CD4-positive, alpha-beta T cell treated with Interleukin-15 for 1 hour (primary cell): Measurements from ENCODE around the gene TIAM1.

Source experiments
- DNase-seq: peaks from one replicate; pipeline ENCODE4 v3.0.0-alpha.2; 2020

The TIAM1 gene

GRCh38 chr21:31284797-31285397, 59.2 kb downstream of the TIAM1 start:
- no peak for DNase-seq

GRCh38 chr21:31283025-31283424, 61.0 kb downstream of the TIAM1 start:
- peak; percentile 38 for DNase-seq

DNA sequence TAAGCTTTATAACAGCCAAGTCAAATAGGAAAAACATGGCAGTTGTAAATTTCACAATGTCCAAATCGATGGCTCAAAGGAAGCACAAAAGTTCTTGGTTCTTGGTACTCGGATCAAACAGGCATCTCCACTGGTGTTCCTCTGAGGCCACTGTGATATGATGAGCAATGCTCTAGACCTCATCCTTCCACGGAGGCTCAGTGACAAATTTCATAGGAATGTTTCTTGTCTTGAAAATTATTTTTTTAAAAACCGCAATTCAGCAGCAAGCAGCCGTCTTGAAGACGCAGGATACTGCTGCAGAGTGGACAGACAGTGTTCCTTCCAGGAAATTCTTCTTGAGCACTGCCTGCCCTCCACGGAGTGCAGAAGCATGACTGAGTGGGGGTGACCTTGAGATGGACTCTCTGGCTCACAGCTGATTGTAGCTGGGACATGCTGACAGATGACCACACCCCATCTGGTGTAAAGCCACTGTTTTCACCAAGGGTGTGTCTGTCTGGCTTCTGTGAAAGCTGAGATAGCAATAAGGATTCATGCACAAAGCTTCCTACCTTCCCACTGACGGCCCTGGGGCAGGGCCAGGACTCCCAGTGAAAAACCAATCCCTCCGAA, 61.9 kb downstream of the TIAM1 start:
- no peak for DNase-seq

DNA sequence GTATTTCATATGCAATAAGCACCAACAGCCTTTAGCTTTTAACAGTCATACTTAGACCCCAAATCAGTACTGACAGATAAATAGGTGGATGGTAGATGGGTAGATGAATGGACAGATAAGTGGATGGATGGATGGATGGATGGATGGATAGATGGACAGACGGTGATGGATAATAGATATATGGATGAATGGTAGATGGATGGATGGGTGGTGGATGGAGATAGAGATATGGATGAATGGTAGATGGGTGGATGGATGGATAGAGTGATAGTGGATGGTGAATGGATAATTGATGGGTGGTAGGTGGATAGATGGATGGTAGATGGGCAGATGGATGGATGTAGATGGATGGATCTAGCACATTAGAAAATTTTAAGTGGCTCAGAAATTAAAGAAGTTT, 62.5 kb downstream of the TIAM1 start:
- DNase-seq, result no peak

DNA sequence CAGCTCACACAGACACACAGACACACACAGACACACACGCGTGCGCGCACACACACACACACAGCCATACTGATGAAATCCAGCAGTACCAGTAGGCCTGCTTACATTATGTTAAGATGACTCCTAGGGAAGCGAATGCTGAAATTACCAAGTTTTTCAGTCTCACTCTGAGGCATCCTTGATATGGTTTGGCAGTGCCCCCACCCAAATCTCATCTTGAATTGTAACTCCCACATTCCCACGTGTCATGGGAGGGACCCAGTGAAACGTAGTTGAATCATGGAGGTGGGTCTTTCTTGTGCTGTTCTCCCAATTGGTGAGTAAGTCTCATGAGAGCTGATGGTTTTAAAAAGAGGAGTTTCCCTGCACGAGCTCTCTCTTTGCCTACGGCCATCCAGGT, 64.1 kb downstream of the TIAM1 start:
- no peak for DNase-seq

DNA sequence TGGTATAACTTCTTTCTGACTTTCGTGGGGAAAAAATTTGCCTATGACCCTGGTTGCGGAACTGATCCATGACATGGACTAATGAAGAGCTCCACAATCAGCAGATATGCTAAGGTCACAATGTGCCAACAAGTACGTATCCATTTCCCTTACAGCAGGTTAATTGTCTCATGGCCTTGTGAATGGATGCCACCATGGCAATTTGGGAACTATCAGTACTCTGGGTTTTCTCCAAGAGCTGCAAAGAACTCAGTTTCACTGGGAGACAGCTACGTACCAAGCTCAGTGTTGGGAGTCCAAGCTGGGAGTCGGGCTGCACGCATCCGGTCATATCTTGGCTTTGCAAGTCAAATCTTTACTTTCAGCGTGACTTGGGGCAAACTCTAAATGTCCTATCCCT, 64.8 kb downstream of the TIAM1 start:
- no peak for DNase-seq

GRCh38 chr21:31278511-31279130, 65.4 kb downstream of the TIAM1 start:
- no peak for DNase-seq

DNA sequence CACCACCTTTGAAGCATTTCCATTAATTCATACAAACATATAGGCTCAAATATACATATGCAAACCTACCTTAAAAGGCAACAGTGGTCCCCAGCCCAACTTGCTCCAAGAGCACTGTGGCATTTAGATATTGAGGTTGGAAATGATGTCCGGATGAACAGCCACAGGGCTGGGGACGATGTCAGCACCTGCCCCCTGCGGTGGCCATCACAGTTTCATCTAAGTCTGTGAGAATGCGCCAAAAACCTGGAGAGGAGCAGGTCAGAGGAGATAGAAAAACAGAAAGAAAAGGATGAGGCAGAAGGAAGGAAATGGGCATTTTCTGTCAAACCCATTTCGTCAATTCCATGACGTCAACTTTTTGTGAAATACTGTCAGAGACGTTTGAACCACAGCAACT, 67.4 kb downstream of the TIAM1 start:
- DNase-seq, result no peak

DNA sequence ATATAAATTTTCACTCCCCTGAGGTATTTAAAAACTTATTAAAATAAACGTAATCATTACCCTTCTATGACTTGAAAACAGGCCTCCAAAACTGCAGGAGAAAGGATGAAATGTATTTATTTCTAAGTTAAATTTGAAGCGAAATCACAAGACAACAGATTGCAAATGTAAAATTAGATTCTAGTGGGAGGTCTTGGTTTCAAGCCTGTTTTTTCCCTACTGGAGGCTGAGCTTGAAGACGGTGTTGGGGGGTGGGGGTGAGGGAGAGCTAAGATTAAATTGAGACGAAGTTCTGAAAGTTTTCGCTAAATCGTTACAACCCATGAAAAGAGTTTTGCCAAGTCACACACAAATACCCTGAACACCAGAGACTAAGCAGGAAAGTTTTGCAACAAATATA, 68.2 kb downstream of the TIAM1 start:
- DNase-seq, result no peak

DNA sequence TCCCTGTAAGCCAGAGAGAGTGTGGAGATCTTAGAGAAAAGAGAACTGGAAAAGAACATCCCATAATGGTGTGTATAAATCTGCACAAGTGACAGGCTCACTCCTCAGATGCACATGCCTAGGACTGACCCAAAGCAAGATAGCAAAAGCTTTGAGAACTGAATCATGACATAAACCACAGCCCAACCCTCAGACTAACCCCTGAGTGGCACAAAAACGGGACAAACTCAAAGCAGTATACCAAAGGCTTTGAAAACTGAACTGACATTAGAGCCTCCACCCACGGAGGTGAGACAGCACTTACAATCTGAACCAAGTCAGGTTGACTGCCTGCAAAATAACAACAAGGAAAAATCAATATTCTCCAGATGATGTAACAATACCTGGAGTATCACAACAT, 70.8 kb downstream of the TIAM1 start:
- DNase-seq, result no peak

GRCh38 chr21:31268090-31268489, 76.0 kb downstream of the TIAM1 start:
- DNase-seq, result no peak

GRCh38 chr21:31267644-31268043, 76.4 kb downstream of the TIAM1 start:
- no peak for DNase-seq

- no peak for DNase-seq
These were observed 77.8 kb downstream of the TIAM1 start for GRCh38 chr21:31266241-31266640.

GRCh38 chr21:31265366-31266013, 78.6 kb downstream of the TIAM1 start:
- no peak for DNase-seq

DNA sequence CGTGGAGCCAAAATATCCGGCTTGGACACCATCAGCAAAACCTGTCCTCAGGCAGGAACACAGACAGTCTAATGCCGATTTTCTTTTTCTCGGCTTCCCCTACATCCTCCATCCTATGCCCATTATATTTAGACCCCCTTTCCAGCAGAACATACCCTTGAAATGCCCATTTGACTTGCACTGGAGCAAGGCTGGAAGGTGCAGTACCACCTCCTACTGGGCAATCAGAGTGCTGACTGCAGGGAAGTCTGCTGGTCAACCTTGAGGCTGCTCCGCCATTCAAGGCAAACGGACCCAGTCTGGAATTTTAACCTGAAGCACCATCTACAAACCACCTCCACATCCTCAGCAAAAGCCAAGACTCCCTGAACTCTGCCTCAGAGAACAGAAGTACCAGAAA, 79.5 kb downstream of the TIAM1 start:
- DNase-seq, result no peak

DNA sequence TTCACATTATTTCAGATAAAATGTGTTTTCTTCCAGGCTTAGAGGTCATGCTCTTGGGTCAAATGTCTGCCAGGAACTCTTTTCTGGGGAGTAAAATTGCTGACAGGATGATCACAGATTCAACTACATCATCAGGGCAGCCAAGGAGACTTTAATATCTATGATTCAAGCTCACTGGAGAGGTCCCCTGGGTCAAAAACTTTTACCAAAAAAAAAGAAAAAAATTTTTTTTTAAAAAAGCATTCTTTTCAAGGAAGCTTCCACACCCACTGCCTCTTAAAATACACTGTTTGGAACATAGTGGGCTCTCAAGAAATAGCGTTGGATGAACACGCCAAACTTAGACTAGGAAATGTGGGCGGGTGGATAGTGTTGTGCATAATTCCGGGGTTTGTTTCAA, 81.3 kb downstream of the TIAM1 start:
- no peak for DNase-seq

DNA sequence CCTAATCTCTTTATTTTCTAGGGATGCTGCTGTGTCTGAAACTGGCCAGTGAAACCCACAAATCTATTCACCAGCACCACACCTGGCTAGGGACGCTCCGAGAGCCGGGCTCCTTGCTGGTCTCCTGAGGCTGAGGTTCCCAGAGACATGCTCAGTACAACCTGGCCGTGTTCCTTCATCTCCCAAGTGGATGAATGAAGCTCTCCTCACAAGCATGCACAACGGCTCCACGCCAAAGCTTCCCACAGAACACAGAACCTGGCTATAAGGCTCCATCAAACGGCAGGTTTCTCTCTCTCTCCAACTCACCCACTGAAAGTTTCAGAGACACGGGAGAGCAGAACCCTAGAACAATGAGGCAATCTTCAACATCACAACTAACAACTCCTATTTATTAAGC, 82.3 kb downstream of the TIAM1 start:
- no peak for DNase-seq

DNA sequence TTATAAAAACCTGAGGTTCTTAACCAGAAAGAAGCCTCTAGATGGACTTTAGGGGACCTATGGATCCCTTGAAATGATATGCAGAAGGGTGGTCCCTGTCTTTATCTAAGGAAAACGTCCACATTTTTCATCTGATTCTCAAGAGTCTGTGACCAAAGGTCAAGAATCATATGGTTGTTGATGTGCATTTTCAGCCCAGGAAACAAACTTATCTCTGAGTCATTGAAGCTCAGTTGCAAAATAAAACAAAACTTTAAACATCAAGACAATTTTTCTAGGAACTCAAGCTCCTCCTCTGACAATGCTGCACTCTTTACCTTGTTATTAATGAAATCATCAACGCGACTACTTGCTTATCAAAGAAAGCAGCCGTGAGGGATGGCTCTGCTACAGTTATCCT, 83.3 kb downstream of the TIAM1 start:
- DNase-seq, result no peak

DNA sequence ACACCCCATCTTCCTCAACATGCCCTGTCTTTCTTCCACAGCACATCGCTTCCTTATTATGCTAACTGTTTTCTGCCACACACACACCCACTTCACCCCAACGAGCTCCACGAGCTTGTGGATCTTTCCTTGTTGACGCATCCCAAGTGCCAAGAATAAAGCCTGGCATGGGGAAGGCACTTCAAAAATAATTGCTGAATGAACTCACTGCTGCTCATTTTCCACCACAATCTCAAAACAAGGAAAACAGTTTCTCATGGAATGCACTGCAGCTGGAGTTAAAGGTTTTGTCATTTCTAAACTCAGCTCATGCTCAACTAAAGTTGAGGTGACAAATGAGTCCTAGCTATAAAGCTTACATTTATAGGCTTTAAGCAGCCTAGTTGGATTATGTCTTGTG, 86.0 kb downstream of the TIAM1 start:
- no peak for DNase-seq

GRCh38 chr21:31257265-31257664, 86.8 kb downstream of the TIAM1 start:
- no peak for DNase-seq

- DNase-seq, result no peak
These were observed 88.2 kb downstream of the TIAM1 start for GRCh38 chr21:31255896-31256295.

GRCh38 chr21:31255036-31255435, 89.0 kb downstream of the TIAM1 start:
- DNase-seq, result no peak

- no peak for DNase-seq
These were observed 89.9 kb downstream of the TIAM1 start for GRCh38 chr21:31254131-31254530.

DNA sequence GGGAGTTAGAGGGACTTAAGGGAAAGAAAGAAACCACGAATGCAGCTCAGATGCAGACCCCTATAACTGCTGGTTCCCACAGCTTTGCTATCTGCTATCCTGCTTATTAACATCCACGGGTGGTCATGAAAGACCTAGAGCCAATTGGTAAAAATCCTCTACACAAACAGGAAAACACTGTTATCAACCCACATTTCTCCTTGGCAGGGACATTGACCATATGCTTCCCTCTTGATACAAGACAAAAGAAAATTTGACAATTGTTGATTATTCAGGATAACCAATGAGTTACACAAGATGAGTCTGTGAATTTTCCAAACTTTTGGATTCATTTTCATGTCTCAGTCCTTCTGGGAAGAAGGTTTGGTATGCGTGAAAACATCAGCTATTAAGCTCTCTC, 90.4 kb downstream of the TIAM1 start:
- no peak for DNase-seq
